HepG2 (cell line): Measurements from ENCODE around the gene YPEL3. TPM values are rescaled to one million over a fixed set of nuclear protein-coding genes. Genes with fewer than 3 reads are reported as not detected.

Experiments used
- DMTF1 ChIP-seq: sonication (generic); formaldehyde crosslinking; IDR thresholded peaks from 2 replicates; pipeline ENCODE4 v1.4.0; 2020; ENCODE audit warnings: mild to moderate bottlenecking, missing genetic modification reagents
- FOXA1 ChIP-seq, 2 experiments: fragments of 450-650 bp in 1 of 2; sonication (generic) in 1 of 2; formaldehyde crosslinking in 1 of 2; IDR thresholded peaks; 2 replicates each; pipeline versions ENCODE4 v1.4.0 to v1.6.1; 2016 to 2020; ENCODE audit warnings: missing genetic modification reagents in 1 of 2
- FOXO1 ChIP-seq: sonication (generic); formaldehyde crosslinking; IDR thresholded peaks from 2 replicates; pipeline ENCODE4 v1.4.0; 2020; ENCODE audit warnings: missing genetic modification reagents
- HIVEP1 ChIP-seq: sonication (generic); formaldehyde crosslinking; IDR thresholded peaks from 2 replicates; pipeline ENCODE4 v1.4.0; 2020; ENCODE audit warnings: mild to moderate bottlenecking, missing genetic modification reagents
- IKZF1 ChIP-seq: fragments of 450-650 bp; IDR thresholded peaks from 2 replicates; pipeline ENCODE4 v1.7.1; 2016
- KLF11 ChIP-seq: IDR thresholded peaks from 2 replicates; pipeline ENCODE4 v1.6.1; 2016; ENCODE audit warnings: missing compliant biosample characterization
- MTF1 ChIP-seq: sonication (generic); formaldehyde crosslinking; IDR thresholded peaks from 2 replicates; pipeline ENCODE4 v1.5.0; 2020; ENCODE audit warnings: missing genetic modification reagents
- MYNN ChIP-seq: sonication (generic); formaldehyde crosslinking; IDR thresholded peaks from 2 replicates; pipeline ENCODE4 v1.4.0; 2020; ENCODE audit warnings: mild to moderate bottlenecking, low read depth, missing genetic modification reagents
- NFYC ChIP-seq: IDR thresholded peaks from 2 replicates; pipeline ENCODE4 v1.6.1; 2016; ENCODE audit warnings: missing genetic modification reagents, missing compliant biosample characterization
- SALL2 ChIP-seq: sonication (generic); formaldehyde crosslinking; IDR thresholded peaks from 2 replicates; pipeline ENCODE4 v1.8.1; 2023; ENCODE audit warnings: mild to moderate bottlenecking, missing genetic modification reagents, inconsistent platforms
- SNRNP70 ChIP-seq: fragments of 200-400 bp; formaldehyde crosslinking; IDR thresholded peaks from 2 replicates; pipeline ENCODE4 v1.6.1; 2017; ENCODE audit warnings: mild to moderate bottlenecking, low read depth, low read length, moderate library complexity
- TARDBP ChIP-seq: sonication (generic); formaldehyde crosslinking; IDR thresholded peaks from 2 replicates; pipeline ENCODE4 v1.8.0; 2022; ENCODE audit warnings: mild to moderate bottlenecking, missing genetic modification reagents
- ZFP36 ChIP-seq: fragments of 150-350 bp; IDR thresholded peaks from 2 replicates; pipeline ENCODE4 v1.6.1; 2018; ENCODE audit warnings: borderline replicate concordance, low read length, low read depth; ENCODE audit not compliant: partially characterized antibody
- ZFYVE20 ChIP-seq: sonication (generic); formaldehyde crosslinking; IDR thresholded peaks from 2 replicates; pipeline ENCODE4 v1.8.0; 2023; ENCODE audit warnings: low read depth, mild to moderate bottlenecking, moderate library complexity, missing genetic modification reagents, borderline replicate concordance
- ZHX1 ChIP-seq: sonication (generic); formaldehyde crosslinking; IDR thresholded peaks from 2 replicates; pipeline ENCODE4 v1.8.1; 2022; ENCODE audit warnings: low read depth, mild to moderate bottlenecking, missing genetic modification reagents
- ZNF121 ChIP-seq: sonication (generic); formaldehyde crosslinking; IDR thresholded peaks from 2 replicates; pipeline ENCODE4 v1.5.0; 2020; ENCODE audit warnings: mild to moderate bottlenecking, missing genetic modification reagents
- ZNF670 ChIP-seq: sonication (generic); formaldehyde crosslinking; IDR thresholded peaks from 2 replicates; pipeline ENCODE4 v1.8.0; 2022; ENCODE audit warnings: mild to moderate bottlenecking, missing genetic modification reagents, borderline replicate concordance
- ZNF687 ChIP-seq: sonication (generic); formaldehyde crosslinking; IDR thresholded peaks from 2 replicates; pipeline ENCODE4 v1.5.1; 2020; ENCODE audit warnings: mild to moderate bottlenecking, missing genetic modification reagents, moderate library complexity
- ZNF83 ChIP-seq: sonication (generic); formaldehyde crosslinking; IDR thresholded peaks from 2 replicates; pipeline ENCODE4 v1.4.0; 2020; ENCODE audit warnings: missing genetic modification reagents, mild to moderate bottlenecking, borderline replicate concordance
- ZNF878 ChIP-seq: sonication (generic); formaldehyde crosslinking; IDR thresholded peaks from 2 replicates; pipeline ENCODE4 v1.8.1; 2023; ENCODE audit warnings: mild to moderate bottlenecking, missing genetic modification reagents, moderate library complexity
- polyA plus RNA-seq, 8 experiments: library from polyadenylated mRNA; depleted of rRNA in 3 of 8; stranded (reverse) in 7 of 8; unstranded in 1 of 8; fragments of >200 nt; fragmentation: Illumina TruSeq in 4 of 8; extraction: Trizol in 4 of 8; gene quantifications; 2 replicates each; pipeline versions ENCODE4 v1.2.1 to v1.2.3, GENCODE V29; 2011 to 2016; ENCODE audit warnings: low read depth in 4 of 8, missing spikeins in 1 of 8, mixed read lengths in 1 of 8; ENCODE audit not compliant: insufficient read depth in 1 of 8
- total RNA-seq, 5 experiments: library from RNA; depleted of rRNA; stranded (reverse); fragments of >200 nt; fragmentation: Illumina TruSeq; extraction: Trizol; gene quantifications; 2 replicates each; pipeline ENCODE4 v1.2.3, GENCODE V29; 2016; ENCODE audit warnings: low read depth in 1 of 5

The YPEL3 gene
- total and polyA plus RNA-seq, 2 of the 13 experiments (the other 11 are each of a cell fraction or from before 2014, with no cell fraction given): 5.4 to 47.0 TPM

- TF ChIP-seq ZNF83: no peak
- peak; percentile 44; the same call in 1 of the 2 replicates for TF ChIP-seq FOXO1 (CRISPR knock-in tag)
- 0 out of 2 replicates have a peak, but pooled peaks have one; percentile 73 for TF ChIP-seq MYNN (CRISPR knock-in tag)
- 0 out of 2 replicates have a peak, but pooled peaks have one; percentile 43 for TF ChIP-seq KLF11 (CRISPR knock-in tag)
- peak; percentile 81 for TF ChIP-seq ZNF878
- 0 out of 2 replicates have a peak, but pooled peaks have one; percentile 26 for TF ChIP-seq MTF1 (CRISPR knock-in tag)
- no peak for TF ChIP-seq ZFP36
- TF ChIP-seq IKZF1: no peak
- TF ChIP-seq FOXA1 (IDR thresholded peaks at IDR 0.05): no peak
- TF ChIP-seq FOXA1 (CRISPR knock-in tag; IDR thresholded peaks at IDR 0.05): no peak; the same call in 1 of the 2 replicates
- TF ChIP-seq ZNF121 (CRISPR knock-in tag): no peak
- peak; percentile 84; the same call in 1 of the 2 replicates for TF ChIP-seq ZFYVE20 (CRISPR knock-in tag)
- TF ChIP-seq SNRNP70: no peak
- TF ChIP-seq ZHX1 (CRISPR knock-in tag): no peak
- peak; percentile 31; the same call in 1 of the 2 replicates for TF ChIP-seq DMTF1
- TF ChIP-seq SALL2 (CRISPR knock-in tag): no peak
- TF ChIP-seq TARDBP: peak; percentile 87
- peak; percentile 98 for TF ChIP-seq ZNF687 (CRISPR knock-in tag)
- TF ChIP-seq ZNF670 (CRISPR knock-in tag): 0 out of 2 replicates have a peak, but pooled peaks have one; percentile 71
- 0 out of 2 replicates have a peak, but pooled peaks have one; percentile 24 for TF ChIP-seq NFYC
- TF ChIP-seq HIVEP1: peak; percentile 72
Measured at GRCh38 chr16:30063893-30064728, 31.9 kb downstream of the YPEL3 start (continued).
